GM12864 (cell line): Measurements from ENCODE around the gene MICU2.
"Not testable (repeated sequence)": the region's sequence is repeated elsewhere in the genome, so short reads cannot be mapped to it uniquely, and the experiment has no call there.

Experiments
- DNase-seq: peaks from one replicate; pipeline ENCODE4 v3.0.0-alpha.2; 2011; ENCODE audit warnings: low read depth
- H3K4me3 ChIP-seq: 2 replicates; pipeline ENCODE4 v1.5.1; 2011; ENCODE audit warnings: mild to moderate bottlenecking, low read depth, low read length, control low read depth
- CTCF ChIP-seq: IDR thresholded peaks from 2 replicates; pipeline ENCODE4 v1.5.1; 2011; ENCODE audit warnings: low read depth, mild to moderate bottlenecking, moderate library complexity, low read length, control low read depth, inconsistent platforms; ENCODE audit errors: missing control alignments

MICU2 gene

GRCh38 chr13:21567714-21568113 lies 36.3 kb downstream of the MICU2 start:
- DNase-seq = no peak
- H3K4me3 ChIP-seq = no peak overlapping the region
- TF ChIP-seq CTCF = no peak

GRCh38 chr13:21557995-21558394 lies 46.0 kb downstream of the MICU2 start:
- no peak for DNase-seq
- no peak overlapping the region for H3K4me3 ChIP-seq
- TF ChIP-seq CTCF = peak; percentile 47

- no peak for DNase-seq
- TF ChIP-seq CTCF = no peak
- H3K4me3 ChIP-seq = no peak overlapping the region
These were observed 47.9 kb downstream of the MICU2 start for GRCh38 chr13:21556051-21556450.

DNA sequence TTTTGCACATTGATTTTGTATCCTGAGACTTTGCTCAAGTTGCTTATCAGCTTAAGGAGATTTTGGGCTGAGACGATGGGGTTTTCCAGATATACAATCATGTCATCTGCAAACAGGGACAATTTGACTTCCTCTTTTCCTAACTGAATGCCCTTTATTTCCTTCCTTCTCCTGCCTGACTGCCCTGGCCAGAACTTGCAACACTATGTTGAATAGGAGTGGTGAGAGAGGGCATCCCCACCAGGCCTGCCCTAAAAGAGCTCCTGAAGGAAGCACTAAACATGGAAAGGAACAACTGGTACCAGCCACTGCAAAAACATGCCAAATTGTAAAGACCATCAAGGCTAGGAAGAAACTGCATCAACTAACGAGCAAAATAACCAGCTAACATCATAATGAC lies 50.7 kb downstream of the MICU2 start:
- not testable (repeated sequence) for DNase-seq, H3K4me3 ChIP-seq

- no peak for TF ChIP-seq CTCF
- DNase-seq = no peak
- H3K4me3 ChIP-seq = no peak overlapping the region
These were observed 53.1 kb downstream of the MICU2 start for GRCh38 chr13:21550918-21551317.

DNA sequence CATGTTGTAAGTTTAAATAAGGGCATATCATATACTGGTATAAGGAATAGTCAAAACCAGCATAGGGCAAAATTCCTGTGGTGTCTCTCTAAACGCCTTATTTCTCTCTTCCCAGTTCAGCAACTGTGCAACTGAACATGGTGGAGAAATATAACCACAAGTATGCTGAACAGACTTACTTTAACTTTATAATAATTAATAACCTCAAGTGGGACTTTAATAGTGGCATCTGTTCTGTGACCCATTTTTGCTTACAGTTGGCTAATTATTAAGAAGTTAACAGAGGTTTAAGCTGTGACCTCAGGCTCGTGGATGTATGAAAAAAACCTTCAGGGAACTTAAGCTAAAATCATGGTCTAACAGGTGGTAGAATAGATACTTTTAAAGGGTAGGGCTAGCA lies 54.3 kb downstream of the MICU2 start:
- H3K4me3 ChIP-seq = no peak overlapping the region
- no peak for DNase-seq
- TF ChIP-seq CTCF = no peak

GRCh38 chr13:21548577-21548976 lies 55.4 kb downstream of the MICU2 start:
- H3K4me3 ChIP-seq = no peak overlapping the region
- TF ChIP-seq CTCF = no peak
- no peak for DNase-seq

DNA sequence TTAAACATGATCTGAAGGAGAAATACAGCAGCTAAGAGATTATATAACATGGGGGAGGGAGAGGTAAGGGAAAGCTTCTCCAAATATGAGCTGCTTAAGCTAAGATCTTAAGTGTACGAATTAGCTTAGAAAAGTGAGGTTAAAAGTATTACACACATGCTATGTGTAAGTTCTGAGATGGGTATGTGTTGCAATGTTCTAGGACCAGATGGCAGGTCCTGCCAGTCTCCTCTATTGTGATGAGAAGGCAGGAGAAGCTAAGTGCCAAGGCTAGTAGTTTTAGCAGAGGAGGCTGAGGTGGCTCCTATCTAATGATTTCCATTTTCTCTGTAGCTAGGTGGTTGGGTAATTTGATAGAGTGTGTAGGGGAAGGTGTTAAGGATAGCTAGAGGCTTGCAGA lies 57.6 kb downstream of the MICU2 start:
- no peak overlapping the region for H3K4me3 ChIP-seq
- no peak for DNase-seq
- TF ChIP-seq CTCF = no peak
